Mesothelial cell of epicardium (in vitro differentiated cells): Measurements from ENCODE around the gene ZNF618. TPM values are rescaled to one million over a fixed set of nuclear protein-coding genes. Genes with fewer than 3 reads are reported as not detected.
A peak's percentile ranks its signal among the peaks of the same experiment; 100 is the strongest.

Experiments
- DNase-seq, 2 experiments: peaks; one replicate each; pipeline ENCODE4 v3.0.0; 2021; ENCODE audit warnings: low spot score in 2 of 2; ENCODE audit not compliant: unreplicated experiment in 2 of 2
- H3K27ac Mint-ChIP-seq: 2 replicates; pipeline ENCODE4 v1.8.0; 2021; ENCODE audit warnings: mixed read lengths
- H3K27me3 Mint-ChIP-seq: 2 replicates; pipeline ENCODE4 v1.8.0; 2021; ENCODE audit warnings: low read depth, mixed read lengths
- H3K36me3 Mint-ChIP-seq: 2 replicates; pipeline ENCODE4 v1.8.0; 2021; ENCODE audit warnings: mixed read lengths
- H3K4me1 Mint-ChIP-seq: 2 replicates; pipeline ENCODE4 v1.8.0; 2021; ENCODE audit warnings: mixed read lengths
- H3K4me3 Mint-ChIP-seq: 2 replicates; pipeline ENCODE4 v1.8.0; 2021; ENCODE audit warnings: mild to moderate bottlenecking, moderate library complexity, mixed read lengths
- H3K9me3 Mint-ChIP-seq: 2 replicates; pipeline ENCODE4 v1.8.0; 2021; ENCODE audit warnings: mixed read lengths
- total RNA-seq: library from RNA; stranded (reverse); gene quantifications from 3 replicates; pipeline ENCODE4 v1.2.1, GENCODE V29; 2021
- TF ChIP-seq, protein P1 (sequence below): fragments of 200-600 bp; sonication (generic); IDR thresholded peaks from one replicate; pipeline ENCODE4 v1.5.0; 2021; ENCODE audit warnings: antibody characterized with exemption; ENCODE audit not compliant: unreplicated experiment

Gene ZNF618
- total RNA-seq, 1 donor from 2014 or later: 78.9 TPM

DNA sequence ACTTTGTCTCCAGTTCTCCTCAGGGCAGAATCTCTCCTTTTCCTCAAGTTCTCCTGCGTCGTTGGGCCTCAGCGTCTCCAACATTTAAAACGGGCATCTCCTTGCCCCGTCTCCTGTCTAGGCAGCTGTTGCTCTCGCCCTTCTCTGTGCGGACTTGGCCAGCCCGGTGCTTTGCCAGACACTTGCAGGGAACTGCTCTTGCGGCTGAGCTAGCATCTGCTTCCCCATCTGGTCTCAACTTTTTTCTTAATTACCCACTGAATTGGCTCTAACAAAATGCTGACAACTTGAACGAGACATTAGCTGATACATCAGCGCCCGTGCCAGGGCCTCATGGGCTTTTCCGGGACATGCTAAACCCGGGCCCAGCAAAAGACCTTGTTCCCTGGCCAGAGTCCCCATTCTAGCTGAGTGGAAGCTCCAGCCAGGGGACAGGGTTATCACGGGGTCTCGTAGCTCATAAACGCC, 25.1 kb downstream of the ZNF618 start:
- Mint-ChIP-seq H3K27me3 (no peaks in the 10 kb centered on the region), H3K4me3 (no peak overlapping the region), H3K36me3 (peaks cover 71% of the 10 kb centered on the region), H3K9me3 (peaks cover 39% of the 10 kb centered on the region), H3K27ac (peak overlapping the region; percentile 45), H3K4me1 (peaks cover 7% of the 10 kb centered on the region)
- TF ChIP-seq, protein P1, sequence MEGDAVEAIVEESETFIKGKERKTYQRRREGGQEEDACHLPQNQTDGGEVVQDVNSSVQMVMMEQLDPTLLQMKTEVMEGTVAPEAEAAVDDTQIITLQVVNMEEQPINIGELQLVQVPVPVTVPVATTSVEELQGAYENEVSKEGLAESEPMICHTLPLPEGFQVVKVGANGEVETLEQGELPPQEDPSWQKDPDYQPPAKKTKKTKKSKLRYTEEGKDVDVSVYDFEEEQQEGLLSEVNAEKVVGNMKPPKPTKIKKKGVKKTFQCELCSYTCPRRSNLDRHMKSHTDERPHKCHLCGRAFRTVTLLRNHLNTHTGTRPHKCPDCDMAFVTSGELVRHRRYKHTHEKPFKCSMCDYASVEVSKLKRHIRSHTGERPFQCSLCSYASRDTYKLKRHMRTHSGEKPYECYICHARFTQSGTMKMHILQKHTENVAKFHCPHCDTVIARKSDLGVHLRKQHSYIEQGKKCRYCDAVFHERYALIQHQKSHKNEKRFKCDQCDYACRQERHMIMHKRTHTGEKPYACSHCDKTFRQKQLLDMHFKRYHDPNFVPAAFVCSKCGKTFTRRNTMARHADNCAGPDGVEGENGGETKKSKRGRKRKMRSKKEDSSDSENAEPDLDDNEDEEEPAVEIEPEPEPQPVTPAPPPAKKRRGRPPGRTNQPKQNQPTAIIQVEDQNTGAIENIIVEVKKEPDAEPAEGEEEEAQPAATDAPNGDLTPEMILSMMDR: no peak
- DNase-seq: no peak

DNA sequence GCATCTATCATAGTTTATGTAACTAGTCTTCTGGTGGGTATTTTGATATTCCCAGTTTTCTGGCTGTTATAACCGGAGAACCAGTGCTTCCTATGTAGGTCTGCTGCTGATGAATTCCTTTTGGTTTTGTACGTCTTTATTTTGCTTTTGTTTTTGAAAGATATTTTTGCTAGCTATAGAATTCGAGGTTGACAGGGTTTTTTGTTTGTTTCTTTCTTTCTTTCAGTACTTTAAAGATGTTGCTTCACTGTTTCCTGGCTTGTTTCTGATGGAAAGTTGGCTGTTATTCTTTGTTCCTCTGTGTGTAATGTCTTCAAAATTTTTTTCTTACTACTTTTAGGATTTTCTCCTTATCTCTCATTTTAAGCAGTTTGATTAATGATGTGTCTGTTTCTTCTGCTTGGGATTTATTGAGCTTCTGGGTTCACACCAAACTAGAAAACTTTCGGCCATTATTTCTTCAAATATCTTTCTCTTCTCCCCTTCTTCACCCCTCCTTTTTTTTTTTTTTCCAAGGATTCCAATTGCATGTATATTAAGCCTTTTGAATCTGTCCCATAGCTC, 27.5 kb downstream of the ZNF618 start:
- peaks cover 27% of the 10 kb centered on the region for H3K9me3 Mint-ChIP-seq
- no peaks in the 10 kb centered on the region for H3K27me3 Mint-ChIP-seq
- DNase-seq: no peak
- H3K4me1 Mint-ChIP-seq: peaks cover 9% of the 10 kb centered on the region
- H3K27ac Mint-ChIP-seq: no peak overlapping the region
- peaks cover 57% of the 10 kb centered on the region for H3K36me3 Mint-ChIP-seq
- TF ChIP-seq, protein P1: no peak
- no peak overlapping the region for H3K4me3 Mint-ChIP-seq

DNA sequence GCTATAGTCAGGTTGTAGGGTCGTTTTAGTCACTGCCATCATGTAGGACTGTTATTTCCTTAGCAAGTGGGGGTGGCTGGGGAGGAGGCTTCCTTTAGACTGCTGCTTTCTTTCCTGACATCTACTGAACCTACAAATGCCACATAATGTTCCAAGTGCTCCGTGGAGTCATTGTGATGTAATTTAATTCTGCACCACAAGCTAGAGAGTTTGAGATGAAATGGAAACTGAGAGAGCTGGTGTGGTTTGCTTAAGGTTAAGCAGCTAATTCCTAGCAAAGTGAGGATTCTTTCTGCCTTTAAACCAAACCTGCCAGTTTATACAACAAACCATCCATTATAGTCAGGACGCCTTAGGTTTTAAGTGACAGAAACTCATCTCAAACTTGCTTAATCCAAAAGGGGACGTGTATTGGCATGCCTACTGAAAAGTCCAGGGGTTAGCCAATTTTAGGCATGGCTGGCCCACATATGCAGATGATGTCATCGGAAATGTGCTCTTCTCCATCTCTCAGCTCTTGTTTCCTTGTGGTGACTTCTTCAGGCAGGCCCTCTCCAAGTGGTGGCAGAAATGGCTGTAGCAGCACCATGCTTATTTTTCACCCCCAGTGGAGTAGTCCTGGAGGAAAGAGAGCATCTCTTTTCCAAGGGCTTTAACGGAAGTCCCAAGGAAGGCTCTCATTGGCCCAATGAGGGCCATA, 30.5 kb downstream of the ZNF618 start:
- H3K27ac Mint-ChIP-seq: no peak overlapping the region
- TF ChIP-seq, protein P1: no peak
- no peaks in the 10 kb centered on the region for H3K27me3 Mint-ChIP-seq
- no peak overlapping the region for H3K4me3 Mint-ChIP-seq
- peaks cover 14% of the 10 kb centered on the region for H3K4me1 Mint-ChIP-seq
- peaks cover 34% of the 10 kb centered on the region for H3K36me3 Mint-ChIP-seq
- no peak for DNase-seq
- H3K9me3 Mint-ChIP-seq: peaks cover 23% of the 10 kb centered on the region

DNA sequence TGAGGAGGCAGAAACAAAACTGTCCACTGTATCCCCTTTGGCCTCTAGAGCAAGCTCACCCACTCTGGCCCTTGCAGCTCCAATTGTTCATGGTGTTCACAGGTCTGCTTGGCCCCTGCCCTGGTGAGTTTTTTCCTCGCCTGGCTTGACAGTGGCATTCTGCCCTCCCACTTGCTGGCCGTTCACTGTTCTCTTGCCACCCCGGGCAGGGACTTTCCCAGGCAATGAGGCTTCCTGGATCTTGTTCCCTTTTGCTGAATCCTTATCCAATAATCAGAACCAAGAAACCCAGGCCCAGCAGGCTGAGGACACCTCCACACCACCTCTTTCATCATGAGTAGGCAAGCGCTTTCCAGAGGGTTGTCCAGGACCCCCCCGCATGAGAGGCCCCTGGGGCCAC, 31.2 kb downstream of the ZNF618 start:
- no peak for DNase-seq

DNA sequence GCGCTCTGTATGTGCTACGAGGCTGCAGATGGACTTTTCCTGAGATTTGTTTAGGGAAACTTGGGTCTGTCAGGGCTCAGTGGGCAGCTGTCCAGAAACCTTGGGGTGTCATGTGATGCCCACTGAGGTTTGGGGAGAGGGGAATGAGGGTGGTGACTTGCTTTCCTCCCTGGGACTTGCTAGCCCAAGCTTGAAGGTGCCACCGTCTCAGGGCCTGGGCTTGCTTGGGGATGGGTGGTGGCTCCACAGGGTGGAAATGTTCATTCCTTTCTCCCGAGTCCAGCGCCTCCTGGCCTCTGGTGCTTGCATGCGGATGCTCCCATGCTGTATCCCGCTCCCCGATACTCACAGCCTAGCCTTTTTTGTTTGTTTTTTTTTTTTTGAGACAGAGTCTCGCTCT, 33.3 kb downstream of the ZNF618 start:
- DNase-seq: no peak
- TF ChIP-seq, protein P1: no peak
- Mint-ChIP-seq H3K4me3 (no peak overlapping the region), H3K36me3 (peaks cover 11% of the 10 kb centered on the region), H3K27ac (no peak overlapping the region), H3K4me1 (peaks cover 28% of the 10 kb centered on the region), H3K27me3 (no peaks in the 10 kb centered on the region), H3K9me3 (peaks cover 2% of the 10 kb centered on the region)

More for the DNA sequence above, 31.2 kb downstream of the ZNF618 start:
- peaks cover 27% of the 10 kb centered on the region for H3K36me3 Mint-ChIP-seq
- no peak overlapping the region for H3K4me3 Mint-ChIP-seq
- peaks cover 19% of the 10 kb centered on the region for H3K4me1 Mint-ChIP-seq
- H3K27ac Mint-ChIP-seq: no peak overlapping the region
- TF ChIP-seq, protein P1: no peak
- peaks cover 23% of the 10 kb centered on the region for H3K9me3 Mint-ChIP-seq
- no peaks in the 10 kb centered on the region for H3K27me3 Mint-ChIP-seq
